ENCODE results near the gene AIP.

DNA sequence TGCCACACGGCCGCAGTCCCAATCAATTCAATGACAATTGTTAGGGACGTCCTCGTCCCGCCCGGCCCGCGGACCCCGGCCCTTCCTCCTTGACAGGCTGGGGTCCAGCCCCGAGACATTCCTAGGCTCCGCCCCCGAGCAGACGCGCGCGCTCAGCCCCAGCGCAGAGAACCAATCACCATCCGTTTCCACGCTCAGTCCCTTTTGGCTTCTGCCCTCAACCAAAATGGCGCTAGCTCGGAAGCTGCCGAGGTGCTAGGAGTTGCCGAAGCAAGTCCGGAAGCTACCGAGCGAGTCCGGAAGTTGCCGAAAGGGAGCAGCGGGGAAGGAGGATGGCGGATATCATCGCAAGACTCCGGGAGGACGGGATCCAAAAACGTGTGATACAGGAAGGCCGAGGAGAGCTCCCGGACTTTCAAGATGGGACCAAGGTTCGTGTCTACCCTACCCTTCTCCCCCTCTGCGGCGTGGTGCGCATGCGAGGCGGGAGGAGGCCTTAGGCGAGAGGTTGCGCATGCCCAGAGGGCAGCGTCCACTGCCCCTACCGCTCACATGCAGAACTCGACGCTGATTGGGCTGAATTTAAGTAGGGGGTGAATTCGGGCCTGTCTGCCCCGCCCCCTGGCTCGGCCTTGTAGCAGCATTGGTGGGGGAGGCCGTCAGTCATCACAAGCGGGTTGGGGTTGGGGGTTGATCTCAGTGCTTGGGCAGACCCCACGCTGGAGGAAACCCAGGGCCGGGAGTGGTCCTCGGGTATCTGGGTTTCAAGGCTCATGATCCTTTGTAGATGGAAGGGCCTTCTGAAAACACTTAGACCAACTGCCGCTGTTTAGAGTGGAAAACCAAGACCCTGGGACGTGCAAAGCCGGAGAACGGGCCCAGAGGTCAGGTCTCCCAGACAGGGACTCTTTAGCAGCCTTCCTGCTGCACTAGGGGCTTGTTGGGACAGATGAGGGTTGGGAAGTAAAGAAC lies at the start of gene AIP:
- peak; percentile 59 to 80 for TF ChIP-seq POLR2A (IDR thresholded peaks at IDR 0.05)
- TF ChIP-seq, protein P1, sequence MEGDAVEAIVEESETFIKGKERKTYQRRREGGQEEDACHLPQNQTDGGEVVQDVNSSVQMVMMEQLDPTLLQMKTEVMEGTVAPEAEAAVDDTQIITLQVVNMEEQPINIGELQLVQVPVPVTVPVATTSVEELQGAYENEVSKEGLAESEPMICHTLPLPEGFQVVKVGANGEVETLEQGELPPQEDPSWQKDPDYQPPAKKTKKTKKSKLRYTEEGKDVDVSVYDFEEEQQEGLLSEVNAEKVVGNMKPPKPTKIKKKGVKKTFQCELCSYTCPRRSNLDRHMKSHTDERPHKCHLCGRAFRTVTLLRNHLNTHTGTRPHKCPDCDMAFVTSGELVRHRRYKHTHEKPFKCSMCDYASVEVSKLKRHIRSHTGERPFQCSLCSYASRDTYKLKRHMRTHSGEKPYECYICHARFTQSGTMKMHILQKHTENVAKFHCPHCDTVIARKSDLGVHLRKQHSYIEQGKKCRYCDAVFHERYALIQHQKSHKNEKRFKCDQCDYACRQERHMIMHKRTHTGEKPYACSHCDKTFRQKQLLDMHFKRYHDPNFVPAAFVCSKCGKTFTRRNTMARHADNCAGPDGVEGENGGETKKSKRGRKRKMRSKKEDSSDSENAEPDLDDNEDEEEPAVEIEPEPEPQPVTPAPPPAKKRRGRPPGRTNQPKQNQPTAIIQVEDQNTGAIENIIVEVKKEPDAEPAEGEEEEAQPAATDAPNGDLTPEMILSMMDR (IDR thresholded peaks at IDR 0.05) = peak; percentile 12 to 59 (median 32)
